Neural cell (in vitro differentiated cells): ENCODE data around the gene HAS3. TPM values are rescaled to one million over a fixed set of nuclear protein-coding genes. Genes with fewer than 3 reads are reported as not detected.
A peak's percentile ranks its signal among the peaks of the same experiment; 100 is the strongest.

Source experiments
- H2AFZ ChIP-seq: fragments of 200-600, 300-800 bp; sonication (generic), shearing (Covaris generic); 2 replicates; pipeline ENCODE4 v1.6.0; 2014; ENCODE audit warnings: low read depth, mild to moderate bottlenecking, antibody characterized with exemption, low read length, moderate library complexity
- H3F3A ChIP-seq: fragments of 200-600 bp; shearing (Covaris generic); 2 replicates; pipeline ENCODE4 v1.6.1; 2016; ENCODE audit warnings: mild to moderate bottlenecking, moderate library complexity, mixed read lengths, antibody characterized with exemption, low read length; ENCODE audit not compliant: insufficient read depth, poor library complexity, severe bottlenecking
- H3K27ac ChIP-seq: fragments of 200-600, 300-800 bp; sonication (generic), shearing (Covaris generic); 2 replicates; pipeline ENCODE4 v1.5.1; 2014; ENCODE audit warnings: mild to moderate bottlenecking, low read length, moderate library complexity
- H3K27me3 ChIP-seq: fragments of 300-800, 200-600 bp; sonication (generic), shearing (Covaris generic); 2 replicates; pipeline ENCODE4 v1.6.0; 2014; ENCODE audit warnings: mild to moderate bottlenecking, low read depth, low read length, moderate library complexity; ENCODE audit not compliant: insufficient read depth
- H3K36me3 ChIP-seq: fragments of 300-800, 200-600 bp; sonication (generic), shearing (Covaris generic); 2 replicates; pipeline ENCODE4 v1.5.1; 2014; ENCODE audit warnings: mild to moderate bottlenecking, antibody characterized with exemption, low read length, moderate library complexity; ENCODE audit not compliant: insufficient read depth
- H3K4me2 ChIP-seq: fragments of 300-800, 200-600 bp; sonication (generic), shearing (Covaris generic); 2 replicates; pipeline ENCODE4 v1.6.0; 2014; ENCODE audit warnings: mild to moderate bottlenecking, low read length
- H3K4me3 ChIP-seq: fragments of 300-800, 200-600 bp; sonication (generic), shearing (Covaris generic); 2 replicates; pipeline ENCODE4 v1.5.1; 2014; ENCODE audit warnings: mild to moderate bottlenecking, low read length, moderate library complexity
- H3K79me2 ChIP-seq: fragments of 200-600 bp; shearing (Covaris generic); replicated peaks from 2 replicates; pipeline ENCODE4 v1.6.0; 2014; ENCODE audit warnings: mild to moderate bottlenecking, low read length, moderate library complexity; ENCODE audit not compliant: insufficient read depth
- H3K9ac ChIP-seq: fragments of 300-800, 200-600 bp; sonication (generic), shearing (Covaris generic); 2 replicates; pipeline ENCODE4 v1.6.1; 2016; ENCODE audit warnings: mild to moderate bottlenecking, low read length, mixed read lengths
- H3K9me2 ChIP-seq: fragments of 200-600 bp; shearing (Covaris generic); 2 replicates; pipeline ENCODE4 v1.6.1; 2016; ENCODE audit warnings: mild to moderate bottlenecking, low read length, mixed read lengths; ENCODE audit not compliant: insufficient read depth
- H3K9me3 ChIP-seq: fragments of 200-600, 300-800 bp; sonication (generic), shearing (Covaris generic); 2 replicates; pipeline ENCODE4 v1.6.1; 2016; ENCODE audit warnings: mild to moderate bottlenecking, mixed run types, low read length, moderate library complexity, mixed read lengths
- H4K20me1 ChIP-seq: fragments of 200-600 bp; shearing (Covaris generic); 2 replicates; pipeline ENCODE4 v1.6.1; 2016; ENCODE audit warnings: mild to moderate bottlenecking, mixed run types; ENCODE audit not compliant: insufficient read depth
- CTCF ChIP-seq: fragments of 450-650 bp; IDR thresholded peaks from 2 replicates; pipeline ENCODE4 v1.5.1; 2014; ENCODE audit warnings: antibody characterized with exemption, mild to moderate bottlenecking, moderate library complexity; ENCODE audit not compliant: poor library complexity, severe bottlenecking
- EP300 ChIP-seq: fragments of 450-650 bp; conservative IDR thresholded peaks from 2 replicates; pipeline ENCODE4 v1.6.1; 2014; ENCODE audit warnings: antibody characterized with exemption, mild to moderate bottlenecking, moderate library complexity; ENCODE audit not compliant: poor library complexity, severe bottlenecking
- EZH2 ChIP-seq: fragments of 200-600, 300-800 bp; shearing (Covaris generic), sonication (generic); IDR thresholded peaks from 2 replicates; pipeline ENCODE4 v1.6.1; 2014; ENCODE audit warnings: antibody characterized with exemption, low read length, borderline replicate concordance, mild to moderate bottlenecking; ENCODE audit not compliant: insufficient read depth, poor library complexity, severe bottlenecking
- MXI1 ChIP-seq: fragments of 450-650 bp; conservative IDR thresholded peaks from 2 replicates; pipeline ENCODE4 v1.6.1; 2014; ENCODE audit warnings: antibody characterized with exemption, mild to moderate bottlenecking; ENCODE audit not compliant: poor library complexity, severe bottlenecking
- POLR2AphosphoS5 ChIP-seq: IDR thresholded peaks from 2 replicates; pipeline ENCODE4 v1.6.1; 2012
- RAD21 ChIP-seq: fragments of 450-650 bp; conservative IDR thresholded peaks from 2 replicates; pipeline ENCODE4 v1.6.1; 2014; ENCODE audit warnings: antibody characterized with exemption, mild to moderate bottlenecking, moderate library complexity
- REST ChIP-seq: IDR thresholded peaks from 2 replicates; pipeline ENCODE4 v1.6.1; 2012; ENCODE audit warnings: borderline replicate concordance
- SMC3 ChIP-seq: fragments of 450-650 bp; conservative IDR thresholded peaks from 2 replicates; pipeline ENCODE4 v1.6.1; 2014; ENCODE audit warnings: antibody characterized with exemption, mild to moderate bottlenecking, moderate library complexity; ENCODE audit not compliant: poor library complexity
- TAF1 ChIP-seq: IDR thresholded peaks from 2 replicates; pipeline ENCODE4 v1.6.1; 2012; ENCODE audit warnings: low read depth
- polyA plus RNA-seq: library from polyadenylated mRNA; depleted of rRNA; stranded (reverse); fragments of >200 nt; gene quantifications from 2 replicates; pipeline ENCODE4 v1.2.3, GENCODE V29; 2014

The HAS3 gene
- polyA plus RNA-seq, 1 donor from 2014 or later, result 12.5 TPM

GRCh38 chr16:69108064-69108904 is 2.8 kb downstream of the HAS3 start:
- Histone ChIP-seq H3K4me3 (peak overlapping the region; percentile 97), H3K9me3 (no peaks in the 10 kb centered on the region), H3K36me3 (peaks cover 9% of the 10 kb centered on the region), H3K27me3 (no peaks in the 10 kb centered on the region), H3K79me2 (peaks cover 45% of the 10 kb centered on the region), H3K4me2 (peak overlapping the region; percentile 81), H3K27ac (peak overlapping the region; percentile 73), H4K20me1 (no peaks in the 10 kb centered on the region), H2AFZ (no peak overlapping the region), H3F3A (peaks cover 3% of the 10 kb centered on the region), H3K9me2 (no peaks in the 10 kb centered on the region), H3K9ac (peak overlapping the region; percentile 85)
- no peak for TF ChIP-seq EZH2
- no peak for TF ChIP-seq POLR2AphosphoS5
- peak; percentile 40 for TF ChIP-seq MXI1
- TF ChIP-seq CTCF, result peak; percentile 37
- peak; percentile 37 for TF ChIP-seq RAD21
- TF ChIP-seq EP300, result no peak
- TF ChIP-seq TAF1, result no peak
- TF ChIP-seq REST, result no peak
- peak; percentile 51 for TF ChIP-seq SMC3

- Histone ChIP-seq H4K20me1 (no peaks in the 10 kb centered on the region), H3K9ac (peak overlapping the region; percentile 85), H3K79me2 (peaks cover 45% of the 10 kb centered on the region), H3K9me3 (no peaks in the 10 kb centered on the region), H3K4me3 (peak overlapping the region; percentile 97), H3K36me3 (peaks cover 9% of the 10 kb centered on the region), H3K27me3 (no peaks in the 10 kb centered on the region), H2AFZ (no peak overlapping the region), H3K27ac (peak overlapping the region; percentile 73), H3K4me2 (peak overlapping the region; percentile 81), H3K9me2 (no peaks in the 10 kb centered on the region), H3F3A (peaks cover 3% of the 10 kb centered on the region)
- TF ChIP-seq EZH2 (no peak), SMC3 (no peak), TAF1 (no peak)
These were observed 3.4 kb downstream of the HAS3 start for GRCh38 chr16:69108905-69109252.
